GM23338 (cell line): ENCODE measurements around the gene HLA-DPA1. TPM values are rescaled to one million over a fixed set of nuclear protein-coding genes. Genes with fewer than 3 reads are reported as not detected.

Source experiments
- ATAC-seq: fragments of 200-7000 bp; cut with Tn5 transposase; 3 replicates; pipeline ENCODE4 v1.9.1; 2020
- DNase-seq: peaks from one replicate; pipeline ENCODE4 v3.0.0-alpha.2; 2015; ENCODE audit warnings: low spot score
- H2AFZ ChIP-seq: fragments of 200-600 bp; sonication (generic); 2 replicates; pipeline ENCODE4 v1.8.0; 2016; ENCODE audit warnings: antibody characterized with exemption, mild to moderate bottlenecking, moderate library complexity
- H3F3A ChIP-seq: fragments of 200-600 bp; sonication (generic); replicated peaks from 2 replicates; pipeline ENCODE4 v1.8.0; 2017; ENCODE audit warnings: antibody characterized with exemption, mixed run types, low read depth
- H3K27ac ChIP-seq: fragments of 200-600 bp; sonication (generic); 2 replicates; pipeline ENCODE4 v1.6.1; 2016; ENCODE audit warnings: low read depth
- H3K27me3 ChIP-seq: fragments of 200-600 bp; sonication (generic); 2 replicates; pipeline ENCODE4 v1.8.0; 2016; ENCODE audit warnings: mild to moderate bottlenecking, mixed run types, moderate library complexity; ENCODE audit not compliant: insufficient read depth
- H3K36me3 ChIP-seq: fragments of 200-600 bp; sonication (generic); 2 replicates; pipeline ENCODE4 v1.8.0; 2016; ENCODE audit warnings: mild to moderate bottlenecking; ENCODE audit not compliant: insufficient read depth
- H3K4me1 ChIP-seq: fragments of 200-600 bp; sonication (generic); 2 replicates; pipeline ENCODE4 v1.8.0; 2016; ENCODE audit warnings: mild to moderate bottlenecking, moderate library complexity; ENCODE audit not compliant: insufficient read depth
- H3K4me2 ChIP-seq: fragments of 200-600 bp; sonication (generic); 2 replicates; pipeline ENCODE4 v1.7.1; 2017; ENCODE audit warnings: mixed run types
- H3K4me3 ChIP-seq: fragments of 200-600 bp; sonication (generic); 2 replicates; pipeline ENCODE4 v1.6.1; 2016; ENCODE audit warnings: mixed run types
- H3K79me2 ChIP-seq: fragments of 200-600 bp; sonication (generic); replicated peaks from 2 replicates; pipeline ENCODE4 v1.8.0; 2017; ENCODE audit warnings: mild to moderate bottlenecking; ENCODE audit not compliant: insufficient read depth
- H3K9me2 ChIP-seq: fragments of 200-600 bp; sonication (generic); 2 replicates; pipeline ENCODE4 v1.8.0; 2017; ENCODE audit not compliant: insufficient read depth
- H4K20me1 ChIP-seq: fragments of 200-600 bp; sonication (generic); replicated peaks from 2 replicates; pipeline ENCODE4 v1.8.0; 2017; ENCODE audit warnings: mild to moderate bottlenecking; ENCODE audit not compliant: insufficient read depth
- H3K27ac Mint-ChIP-seq: 2 replicates; pipeline ENCODE4 v1.8.0; 2020; ENCODE audit warnings: inconsistent platforms, mild to moderate bottlenecking, moderate library complexity, mixed read lengths
- H3K27me3 Mint-ChIP-seq: 3 replicates; pipeline ENCODE4 v1.8.0; 2022; ENCODE audit warnings: low read depth, mild to moderate bottlenecking, moderate library complexity, mixed read lengths, inconsistent platforms; ENCODE audit not compliant: insufficient read depth, poor library complexity
- H3K36me3 Mint-ChIP-seq: 3 replicates; pipeline ENCODE4 v1.8.0; 2021; ENCODE audit warnings: low read depth, mild to moderate bottlenecking, inconsistent platforms, moderate library complexity, mixed read lengths
- H3K4me1 Mint-ChIP-seq: 3 replicates; pipeline ENCODE4 v1.8.0; 2020; ENCODE audit warnings: mild to moderate bottlenecking, inconsistent platforms, mixed read lengths
- H3K4me3 Mint-ChIP-seq: 3 replicates; pipeline ENCODE4 v1.8.0; 2021; ENCODE audit warnings: moderate library complexity, mild to moderate bottlenecking, inconsistent platforms, mixed read lengths
- H3K9me3 Mint-ChIP-seq: 3 replicates; pipeline ENCODE4 v1.8.0; 2020; ENCODE audit warnings: moderate library complexity, mild to moderate bottlenecking, inconsistent platforms, mixed read lengths
- CREB1 ChIP-seq: fragments of 250-450 bp; sonication (Bioruptor Pico); IDR thresholded peaks from 2 replicates; pipeline ENCODE4 v1.5.0; 2020; ENCODE audit warnings: low read depth, mild to moderate bottlenecking, moderate library complexity
- EZH2 ChIP-seq: fragments of 200-600 bp; sonication (generic); IDR thresholded peaks from one replicate; pipeline ENCODE4 v1.8.0; 2017; ENCODE audit warnings: antibody characterized with exemption, mild to moderate bottlenecking, low read depth; ENCODE audit not compliant: unreplicated experiment
- EZH2phosphoT487 ChIP-seq: fragments of 200-600 bp; sonication (generic); IDR thresholded peaks from one replicate; pipeline ENCODE4 v1.8.1; 2018; ENCODE audit warnings: antibody characterized with exemption; ENCODE audit not compliant: unreplicated experiment
- JUNB ChIP-seq: IDR thresholded peaks from one replicate; pipeline ENCODE4 v1.6.1; 2016; ENCODE audit warnings: antibody characterized with exemption; ENCODE audit not compliant: unreplicated experiment
- NANOG ChIP-seq: IDR thresholded peaks from 2 replicates; pipeline ENCODE4 v1.6.1; 2016; ENCODE audit warnings: antibody characterized with exemption, borderline replicate concordance
- POLR2AphosphoS5 ChIP-seq: IDR thresholded peaks from 2 replicates; pipeline ENCODE4 v1.6.1; 2016; ENCODE audit warnings: antibody characterized with exemption, low read depth
- STAT1 ChIP-seq: IDR thresholded peaks from one replicate; pipeline ENCODE4 v1.6.1; 2016; ENCODE audit warnings: antibody characterized with exemption; ENCODE audit not compliant: unreplicated experiment
- ZNF114 ChIP-seq: fragments of 250-450 bp; sonication (Bioruptor Pico); IDR thresholded peaks from 2 replicates; pipeline ENCODE4 v1.5.0; 2020; ENCODE audit warnings: mild to moderate bottlenecking, moderate library complexity
- ZNF331 ChIP-seq: fragments of 250-450 bp; sonication (Bioruptor Pico); IDR thresholded peaks from 2 replicates; pipeline ENCODE4 v1.5.0; 2020; ENCODE audit warnings: low read depth, mild to moderate bottlenecking, moderate library complexity
- polyA plus RNA-seq: library from polyadenylated mRNA; unstranded; fragments of >200 nt; fragmentation: Nextera tagmentation; extraction: Ambion mirVana; gene quantifications from 2 replicates; pipeline ENCODE4 v1.2.1, GENCODE V29; 2016
- total RNA-seq: library from RNA; depleted of rRNA; stranded (reverse); fragments of >200 nt; shearing (Covaris generic); gene quantifications from 2 replicates; pipeline ENCODE4 v1.2.3, GENCODE V29; 2014
- TF ChIP-seq, protein P1 (sequence below): IDR thresholded peaks from one replicate; pipeline ENCODE4 v1.6.1; 2018; ENCODE audit warnings: antibody characterized with exemption; ENCODE audit not compliant: unreplicated experiment
- TF ChIP-seq, protein P2 (sequence below): fragments of 250-450 bp; sonication (Bioruptor Pico); IDR thresholded peaks from 2 replicates; pipeline ENCODE4 v1.5.0; 2020; ENCODE audit warnings: mild to moderate bottlenecking, moderate library complexity
- TF ChIP-seq, protein P3 (sequence below), 2 experiments: fragments of 200-600 bp in 1 of 2; sonication (generic) in 1 of 2; conservative IDR thresholded peaks; 2 replicates each; pipeline versions ENCODE4 v1.5.1 to v1.6.1; 2016 to 2017; ENCODE audit warnings: antibody characterized with exemption in 2 of 2, low read depth in 2 of 2, mild to moderate bottlenecking in 2 of 2, moderate library complexity in 1 of 2
- TF ChIP-seq, protein P4 (sequence below): IDR thresholded peaks from 2 replicates; pipeline ENCODE4 v1.6.1; 2016; ENCODE audit warnings: antibody characterized with exemption

Gene HLA-DPA1
- total and polyA plus RNA-seq, 2 experiments from 2014 or later, result 4.1 to 6.9 TPM

DNA sequence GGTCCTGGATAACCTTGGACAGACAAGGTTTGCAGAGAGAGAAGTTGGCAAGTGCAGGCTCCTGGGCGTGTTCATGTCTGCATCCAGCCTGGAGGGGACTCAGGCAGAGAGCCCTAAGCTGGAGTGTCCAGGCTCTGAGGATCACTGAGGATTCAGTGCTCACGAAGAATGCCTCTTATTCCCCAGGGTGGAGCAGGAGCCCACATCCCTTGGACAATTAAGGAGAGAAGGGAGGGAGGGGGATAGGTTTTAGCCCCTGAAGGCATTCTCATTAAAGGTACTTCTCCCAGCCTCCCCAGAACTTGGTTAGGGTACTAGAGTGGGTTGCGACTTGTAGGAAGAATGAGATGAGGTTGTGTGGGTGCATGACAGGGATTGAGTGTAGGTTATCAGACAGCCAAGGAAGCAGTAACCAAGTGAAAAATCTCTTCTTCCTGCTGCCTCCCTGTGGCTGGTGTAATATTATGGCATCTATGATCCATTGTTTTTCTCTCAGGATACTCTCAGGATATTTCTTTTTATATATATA lies 3.0 kb upstream of the HLA-DPA1 start:
- Histone ChIP-seq H3K27me3 (peaks cover 5% of the 10 kb centered on the region), H3K79me2 (no peaks in the 10 kb centered on the region)

More for the DNA sequence above, 3.0 kb upstream of the HLA-DPA1 start:
- H3K36me3 Mint-ChIP-seq, result no peaks in the 10 kb centered on the region; the same call in 2 of the 3 replicates
- Histone ChIP-seq H3K27ac (no peak overlapping the region), H4K20me1 (no peaks in the 10 kb centered on the region), H3K9me2 (peaks cover 8% of the 10 kb centered on the region; the same call in 1 of the 2 replicates), H2AFZ (no peak overlapping the region), H3F3A (0 out of 2 replicates have a peak, but pooled peaks cover 3% of the 10 kb centered on the region), H3K4me3 (no peak overlapping the region), H3K36me3 (no peaks in the 10 kb centered on the region), H3K4me2 (no peak overlapping the region), H3K4me1 (peaks cover 4% of the 10 kb centered on the region; the same call in 1 of the 2 replicates)
- TF ChIP-seq STAT1 (no peak), ZNF114 (CRISPR knock-in tag) (no peak), EZH2phosphoT487 (no peak), NANOG (no peak), ZNF331 (no peak), JUNB (no peak), POLR2AphosphoS5 (no peak), CREB1 (CRISPR knock-in tag) (no peak), EZH2 (no peak)
- TF ChIP-seq, protein P1, sequence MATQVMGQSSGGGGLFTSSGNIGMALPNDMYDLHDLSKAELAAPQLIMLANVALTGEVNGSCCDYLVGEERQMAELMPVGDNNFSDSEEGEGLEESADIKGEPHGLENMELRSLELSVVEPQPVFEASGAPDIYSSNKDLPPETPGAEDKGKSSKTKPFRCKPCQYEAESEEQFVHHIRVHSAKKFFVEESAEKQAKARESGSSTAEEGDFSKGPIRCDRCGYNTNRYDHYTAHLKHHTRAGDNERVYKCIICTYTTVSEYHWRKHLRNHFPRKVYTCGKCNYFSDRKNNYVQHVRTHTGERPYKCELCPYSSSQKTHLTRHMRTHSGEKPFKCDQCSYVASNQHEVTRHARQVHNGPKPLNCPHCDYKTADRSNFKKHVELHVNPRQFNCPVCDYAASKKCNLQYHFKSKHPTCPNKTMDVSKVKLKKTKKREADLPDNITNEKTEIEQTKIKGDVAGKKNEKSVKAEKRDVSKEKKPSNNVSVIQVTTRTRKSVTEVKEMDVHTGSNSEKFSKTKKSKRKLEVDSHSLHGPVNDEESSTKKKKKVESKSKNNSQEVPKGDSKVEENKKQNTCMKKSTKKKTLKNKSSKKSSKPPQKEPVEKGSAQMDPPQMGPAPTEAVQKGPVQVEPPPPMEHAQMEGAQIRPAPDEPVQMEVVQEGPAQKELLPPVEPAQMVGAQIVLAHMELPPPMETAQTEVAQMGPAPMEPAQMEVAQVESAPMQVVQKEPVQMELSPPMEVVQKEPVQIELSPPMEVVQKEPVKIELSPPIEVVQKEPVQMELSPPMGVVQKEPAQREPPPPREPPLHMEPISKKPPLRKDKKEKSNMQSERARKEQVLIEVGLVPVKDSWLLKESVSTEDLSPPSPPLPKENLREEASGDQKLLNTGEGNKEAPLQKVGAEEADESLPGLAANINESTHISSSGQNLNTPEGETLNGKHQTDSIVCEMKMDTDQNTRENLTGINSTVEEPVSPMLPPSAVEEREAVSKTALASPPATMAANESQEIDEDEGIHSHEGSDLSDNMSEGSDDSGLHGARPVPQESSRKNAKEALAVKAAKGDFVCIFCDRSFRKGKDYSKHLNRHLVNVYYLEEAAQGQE, result no peak
- TF ChIP-seq, protein P2, sequence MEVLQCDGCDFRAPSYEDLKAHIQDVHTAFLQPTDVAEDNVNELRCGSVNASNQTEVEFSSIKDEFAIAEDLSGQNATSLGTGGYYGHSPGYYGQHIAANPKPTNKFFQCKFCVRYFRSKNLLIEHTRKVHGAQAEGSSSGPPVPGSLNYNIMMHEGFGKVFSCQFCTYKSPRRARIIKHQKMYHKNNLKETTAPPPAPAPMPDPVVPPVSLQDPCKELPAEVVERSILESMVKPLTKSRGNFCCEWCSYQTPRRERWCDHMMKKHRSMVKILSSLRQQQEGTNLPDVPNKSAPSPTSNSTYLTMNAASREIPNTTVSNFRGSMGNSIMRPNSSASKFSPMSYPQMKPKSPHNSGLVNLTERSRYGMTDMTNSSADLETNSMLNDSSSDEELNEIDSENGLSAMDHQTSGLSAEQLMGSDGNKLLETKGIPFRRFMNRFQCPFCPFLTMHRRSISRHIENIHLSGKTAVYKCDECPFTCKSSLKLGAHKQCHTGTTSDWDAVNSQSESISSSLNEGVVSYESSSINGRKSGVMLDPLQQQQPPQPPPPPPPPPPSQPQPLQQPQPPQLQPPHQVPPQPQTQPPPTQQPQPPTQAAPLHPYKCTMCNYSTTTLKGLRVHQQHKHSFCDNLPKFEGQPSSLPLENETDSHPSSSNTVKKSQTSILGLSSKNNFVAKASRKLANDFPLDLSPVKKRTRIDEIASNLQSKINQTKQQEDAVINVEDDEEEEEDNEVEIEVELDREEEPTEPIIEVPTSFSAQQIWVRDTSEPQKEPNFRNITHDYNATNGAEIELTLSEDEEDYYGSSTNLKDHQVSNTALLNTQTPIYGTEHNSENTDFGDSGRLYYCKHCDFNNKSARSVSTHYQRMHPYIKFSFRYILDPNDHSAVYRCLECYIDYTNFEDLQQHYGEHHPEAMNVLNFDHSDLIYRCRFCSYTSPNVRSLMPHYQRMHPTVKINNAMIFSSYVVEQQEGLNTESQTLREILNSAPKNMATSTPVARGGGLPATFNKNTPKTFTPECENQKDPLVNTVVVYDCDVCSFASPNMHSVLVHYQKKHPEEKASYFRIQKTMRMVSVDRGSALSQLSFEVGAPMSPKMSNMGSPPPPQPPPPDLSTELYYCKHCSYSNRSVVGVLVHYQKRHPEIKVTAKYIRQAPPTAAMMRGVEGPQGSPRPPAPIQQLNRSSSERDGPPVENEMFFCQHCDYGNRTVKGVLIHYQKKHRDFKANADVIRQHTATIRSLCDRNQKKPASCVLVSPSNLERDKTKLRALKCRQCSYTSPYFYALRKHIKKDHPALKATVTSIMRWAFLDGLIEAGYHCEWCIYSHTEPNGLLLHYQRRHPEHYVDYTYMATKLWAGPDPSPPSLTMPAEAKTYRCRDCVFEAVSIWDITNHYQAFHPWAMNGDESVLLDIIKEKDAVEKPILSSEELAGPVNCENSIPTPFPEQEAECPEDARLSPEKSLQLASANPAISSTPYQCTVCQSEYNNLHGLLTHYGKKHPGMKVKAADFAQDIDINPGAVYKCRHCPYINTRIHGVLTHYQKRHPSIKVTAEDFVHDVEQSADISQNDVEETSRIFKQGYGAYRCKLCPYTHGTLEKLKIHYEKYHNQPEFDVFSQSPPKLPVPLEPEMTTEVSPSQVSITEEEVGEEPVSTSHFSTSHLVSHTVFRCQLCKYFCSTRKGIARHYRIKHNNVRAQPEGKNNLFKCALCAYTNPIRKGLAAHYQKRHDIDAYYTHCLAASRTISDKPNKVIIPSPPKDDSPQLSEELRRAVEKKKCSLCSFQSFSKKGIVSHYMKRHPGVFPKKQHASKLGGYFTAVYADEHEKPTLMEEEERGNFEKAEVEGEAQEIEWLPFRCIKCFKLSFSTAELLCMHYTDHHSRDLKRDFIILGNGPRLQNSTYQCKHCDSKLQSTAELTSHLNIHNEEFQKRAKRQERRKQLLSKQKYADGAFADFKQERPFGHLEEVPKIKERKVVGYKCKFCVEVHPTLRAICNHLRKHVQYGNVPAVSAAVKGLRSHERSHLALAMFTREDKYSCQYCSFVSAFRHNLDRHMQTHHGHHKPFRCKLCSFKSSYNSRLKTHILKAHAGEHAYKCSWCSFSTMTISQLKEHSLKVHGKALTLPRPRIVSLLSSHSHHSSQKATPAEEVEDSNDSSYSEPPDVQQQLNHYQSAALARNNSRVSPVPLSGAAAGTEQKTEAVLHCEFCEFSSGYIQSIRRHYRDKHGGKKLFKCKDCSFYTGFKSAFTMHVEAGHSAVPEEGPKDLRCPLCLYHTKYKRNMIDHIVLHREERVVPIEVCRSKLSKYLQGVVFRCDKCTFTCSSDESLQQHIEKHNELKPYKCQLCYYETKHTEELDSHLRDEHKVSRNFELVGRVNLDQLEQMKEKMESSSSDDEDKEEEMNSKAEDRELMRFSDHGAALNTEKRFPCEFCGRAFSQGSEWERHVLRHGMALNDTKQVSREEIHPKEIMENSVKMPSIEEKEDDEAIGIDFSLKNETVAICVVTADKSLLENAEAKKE, result no peak
- TF ChIP-seq, protein P3, sequence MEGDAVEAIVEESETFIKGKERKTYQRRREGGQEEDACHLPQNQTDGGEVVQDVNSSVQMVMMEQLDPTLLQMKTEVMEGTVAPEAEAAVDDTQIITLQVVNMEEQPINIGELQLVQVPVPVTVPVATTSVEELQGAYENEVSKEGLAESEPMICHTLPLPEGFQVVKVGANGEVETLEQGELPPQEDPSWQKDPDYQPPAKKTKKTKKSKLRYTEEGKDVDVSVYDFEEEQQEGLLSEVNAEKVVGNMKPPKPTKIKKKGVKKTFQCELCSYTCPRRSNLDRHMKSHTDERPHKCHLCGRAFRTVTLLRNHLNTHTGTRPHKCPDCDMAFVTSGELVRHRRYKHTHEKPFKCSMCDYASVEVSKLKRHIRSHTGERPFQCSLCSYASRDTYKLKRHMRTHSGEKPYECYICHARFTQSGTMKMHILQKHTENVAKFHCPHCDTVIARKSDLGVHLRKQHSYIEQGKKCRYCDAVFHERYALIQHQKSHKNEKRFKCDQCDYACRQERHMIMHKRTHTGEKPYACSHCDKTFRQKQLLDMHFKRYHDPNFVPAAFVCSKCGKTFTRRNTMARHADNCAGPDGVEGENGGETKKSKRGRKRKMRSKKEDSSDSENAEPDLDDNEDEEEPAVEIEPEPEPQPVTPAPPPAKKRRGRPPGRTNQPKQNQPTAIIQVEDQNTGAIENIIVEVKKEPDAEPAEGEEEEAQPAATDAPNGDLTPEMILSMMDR (conservative IDR thresholded peaks at IDR 0.05; ENCODE audit: low read depth in 2 of 2), result no peak
- TF ChIP-seq, protein P4, sequence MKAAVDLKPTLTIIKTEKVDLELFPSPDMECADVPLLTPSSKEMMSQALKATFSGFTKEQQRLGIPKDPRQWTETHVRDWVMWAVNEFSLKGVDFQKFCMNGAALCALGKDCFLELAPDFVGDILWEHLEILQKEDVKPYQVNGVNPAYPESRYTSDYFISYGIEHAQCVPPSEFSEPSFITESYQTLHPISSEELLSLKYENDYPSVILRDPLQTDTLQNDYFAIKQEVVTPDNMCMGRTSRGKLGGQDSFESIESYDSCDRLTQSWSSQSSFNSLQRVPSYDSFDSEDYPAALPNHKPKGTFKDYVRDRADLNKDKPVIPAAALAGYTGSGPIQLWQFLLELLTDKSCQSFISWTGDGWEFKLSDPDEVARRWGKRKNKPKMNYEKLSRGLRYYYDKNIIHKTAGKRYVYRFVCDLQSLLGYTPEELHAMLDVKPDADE, result no peak
- peaks cover 13% of the 10 kb centered on the region for H3K27me3 Mint-ChIP-seq
- no peak overlapping the region for H3K27ac Mint-ChIP-seq
- DNase-seq (no peak), ATAC-seq (no peak)
- H3K4me3 Mint-ChIP-seq, result no peak overlapping the region
- H3K9me3 Mint-ChIP-seq, result no peaks in the 10 kb centered on the region; the same call in 2 of the 3 replicates
- peaks cover 22% of the 10 kb centered on the region for H3K4me1 Mint-ChIP-seq
